NCI-H446 treated with DMSO at 0.1 percent for 48 hours (cell line): ENCODE results near the gene RBMS2.

Experiments used
- DNase-seq: peaks from one replicate; lab custom pipeline; 2025; lab: John Stamatoyannopoulos, UW

Gene RBMS2

DNA sequence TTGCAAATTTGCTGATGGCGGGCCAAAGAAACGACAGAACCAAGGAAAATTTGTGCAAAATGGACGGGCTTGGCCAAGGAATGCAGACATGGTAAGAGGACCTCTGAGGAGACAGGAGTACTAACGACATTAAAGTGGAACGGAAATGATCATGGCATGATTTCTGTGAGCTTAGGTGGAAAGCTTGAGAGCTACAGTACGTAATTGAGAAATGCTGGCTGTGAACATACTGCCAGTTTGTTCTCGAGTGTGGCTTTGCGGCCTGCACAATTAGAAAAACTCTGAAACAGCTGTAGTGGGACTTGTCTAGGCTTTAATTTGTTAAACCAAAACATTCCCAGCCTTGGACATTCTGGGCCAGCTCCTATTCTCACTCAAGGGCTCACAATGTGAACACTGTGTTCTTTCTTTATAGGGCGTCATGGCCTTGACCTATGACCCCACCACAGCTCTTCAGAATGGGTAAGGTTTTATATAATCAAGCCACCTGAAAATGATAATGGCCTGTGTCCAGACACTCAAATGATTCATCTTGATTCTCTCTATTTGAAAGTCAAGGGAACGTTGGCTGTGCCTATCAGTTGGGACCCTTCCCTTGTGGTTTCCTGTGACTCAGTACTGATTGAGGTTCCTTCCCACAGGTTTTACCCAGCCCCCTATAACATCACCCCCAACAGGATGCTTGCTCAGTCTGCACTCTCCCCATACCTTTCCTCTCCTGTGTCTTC lies 60.0 kb downstream of the RBMS2 start:
- DNase-seq = no peak

GRCh38 chr12:56585098-56585497 lies 63.5 kb downstream of the RBMS2 start:
- no peak for DNase-seq

GRCh38 chr12:56589783-56590182 lies 68.2 kb downstream of the RBMS2 start:
- DNase-seq = no peak

DNA sequence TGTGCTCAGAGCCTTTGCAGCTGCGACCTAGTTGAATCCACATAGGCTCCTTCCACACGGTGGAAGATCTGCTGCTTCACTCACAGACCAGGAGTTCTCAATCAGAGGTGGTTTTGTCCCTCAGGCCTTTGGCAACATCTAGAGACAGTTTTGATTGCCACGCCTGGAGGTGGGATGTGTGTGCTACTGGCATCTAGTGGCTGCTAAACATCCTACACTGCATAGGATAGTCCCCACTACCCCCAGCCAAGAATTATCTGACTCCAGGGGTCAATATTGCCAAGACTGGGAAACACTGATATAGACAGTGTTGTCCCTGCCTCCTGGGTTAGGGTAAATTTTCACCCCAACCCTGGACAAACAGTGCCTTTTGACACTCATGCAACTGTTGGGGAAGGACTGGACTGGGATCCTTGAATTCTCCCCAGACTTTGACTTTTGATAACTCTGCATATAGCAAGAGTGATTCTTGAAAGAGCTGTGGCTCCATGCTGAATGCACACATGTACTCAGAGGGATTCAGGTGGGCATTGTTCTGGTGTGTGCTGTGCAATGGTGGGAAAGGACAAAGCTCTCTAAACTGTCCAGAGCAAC lies 68.7 kb downstream of the RBMS2 start:
- peak; percentile 0 for DNase-seq

GRCh38 chr12:56591126-56591525 lies 69.5 kb downstream of the RBMS2 start:
- DNase-seq = no peak

DNA sequence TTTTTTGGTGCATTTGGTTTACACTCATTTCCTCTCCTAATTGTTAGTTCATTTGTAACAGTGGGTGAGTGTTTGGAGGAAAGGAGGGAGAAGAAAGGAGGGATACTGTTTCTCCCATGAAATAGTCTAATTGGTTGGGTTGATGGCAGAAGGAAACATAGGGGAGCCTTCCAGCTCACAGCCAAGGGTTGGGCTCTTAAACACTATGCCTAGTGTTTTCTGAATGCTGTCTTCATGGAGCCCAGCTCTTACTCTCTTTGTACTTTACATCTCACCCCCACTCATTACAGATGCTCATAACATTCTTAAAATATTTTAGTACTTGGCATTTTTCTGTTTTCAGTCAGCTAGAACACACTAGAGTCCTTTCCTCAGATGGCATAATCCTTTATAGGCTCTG lies 70.3 kb downstream of the RBMS2 start:
- no peak for DNase-seq

GRCh38 chr12:56593909-56594621 lies 72.4 kb downstream of the RBMS2 start:
- peak; percentile 13 for DNase-seq

GRCh38 chr12:56596815-56597214 lies 75.2 kb downstream of the RBMS2 start:
- DNase-seq = no peak

GRCh38 chr12:56599041-56599440 lies 77.4 kb downstream of the RBMS2 start:
- DNase-seq = no peak

DNA sequence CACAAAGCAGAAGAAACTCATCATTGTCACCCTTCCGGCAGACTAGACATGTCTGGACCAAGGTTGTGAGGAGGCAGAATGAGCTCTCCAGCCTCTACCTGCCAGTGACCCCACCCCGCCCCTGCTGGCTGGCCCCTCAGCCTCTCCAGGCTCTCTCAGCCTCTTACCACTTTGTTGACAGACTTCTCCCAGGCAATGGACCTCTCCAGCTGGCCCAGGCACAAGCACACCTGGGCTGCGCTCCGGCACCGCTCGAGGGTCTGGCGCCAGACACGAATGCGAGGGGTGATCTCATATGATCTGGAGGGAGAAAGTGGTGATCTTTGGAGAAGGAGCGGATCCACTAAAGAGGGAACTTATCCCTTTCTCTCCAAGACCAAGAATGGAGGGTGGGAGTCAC lies 78.2 kb downstream of the RBMS2 start:
- no peak for DNase-seq

DNA sequence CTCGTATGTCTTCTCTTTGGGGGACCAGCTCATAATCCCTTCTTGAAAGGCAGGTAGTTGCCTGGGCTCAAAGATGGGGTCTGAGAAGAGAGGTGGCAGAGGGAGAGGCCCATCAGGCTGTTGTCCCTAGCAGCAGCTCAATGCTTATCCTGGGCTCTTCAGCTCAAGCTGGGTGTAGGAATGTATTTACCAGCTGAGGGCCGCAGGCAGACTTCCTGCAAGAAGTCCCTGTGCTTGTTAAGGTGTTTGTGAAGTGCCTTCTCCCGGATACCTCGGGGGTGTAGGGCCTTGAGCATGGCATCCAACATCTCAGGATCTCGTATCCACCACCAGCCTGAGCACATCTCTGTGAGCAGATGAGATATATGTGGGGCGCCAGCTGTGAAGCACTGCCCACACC lies 79.1 kb downstream of the RBMS2 start:
- DNase-seq = no peak

GRCh38 chr12:56601503-56601902 lies 79.9 kb downstream of the RBMS2 start:
- no peak for DNase-seq

GRCh38 chr12:56602239-56602638 lies 80.6 kb downstream of the RBMS2 start:
- no peak for DNase-seq

DNA sequence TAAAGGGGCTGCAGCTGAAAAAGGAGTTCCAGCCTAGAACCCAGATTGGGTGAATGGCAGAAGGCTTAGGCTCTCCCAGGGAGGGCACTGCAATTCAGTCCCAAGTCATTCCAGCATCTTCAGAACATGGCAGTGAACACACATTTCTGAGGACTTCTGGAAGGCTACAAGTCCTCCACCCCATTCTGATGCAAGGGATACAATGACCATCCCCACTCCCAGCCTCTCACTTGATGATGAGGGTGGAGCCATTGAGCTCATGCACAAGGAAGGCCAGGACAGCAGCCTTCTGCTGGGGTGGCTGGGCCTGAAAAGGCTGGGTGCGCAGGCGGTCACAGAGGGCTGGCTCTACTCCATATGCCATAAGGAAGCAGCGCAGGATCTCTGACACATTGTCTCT lies 82.7 kb downstream of the RBMS2 start:
- DNase-seq = no peak

DNA sequence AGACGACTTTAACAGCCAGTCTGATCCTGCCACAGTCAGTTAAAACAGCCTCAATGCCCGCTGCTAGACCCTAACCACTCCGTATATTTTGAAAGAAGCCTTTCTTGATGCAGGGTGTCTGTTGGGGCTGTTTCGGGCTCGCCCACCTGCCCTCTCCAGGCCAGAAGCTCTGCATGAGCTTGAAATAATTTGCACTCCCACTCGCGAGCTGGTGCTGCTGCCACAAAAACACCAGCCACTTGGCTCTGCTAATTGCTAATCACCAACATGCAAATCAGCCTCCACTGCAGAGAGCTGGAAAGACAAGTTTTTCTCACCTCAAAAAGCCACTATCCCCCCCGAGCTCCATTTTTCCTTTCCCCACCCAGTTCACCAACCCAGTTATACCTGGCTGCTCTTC lies 93.0 kb downstream of the RBMS2 start:
- DNase-seq = no peak

GRCh38 chr12:56616244-56616643 lies 94.6 kb downstream of the RBMS2 start:
- no peak for DNase-seq

DNA sequence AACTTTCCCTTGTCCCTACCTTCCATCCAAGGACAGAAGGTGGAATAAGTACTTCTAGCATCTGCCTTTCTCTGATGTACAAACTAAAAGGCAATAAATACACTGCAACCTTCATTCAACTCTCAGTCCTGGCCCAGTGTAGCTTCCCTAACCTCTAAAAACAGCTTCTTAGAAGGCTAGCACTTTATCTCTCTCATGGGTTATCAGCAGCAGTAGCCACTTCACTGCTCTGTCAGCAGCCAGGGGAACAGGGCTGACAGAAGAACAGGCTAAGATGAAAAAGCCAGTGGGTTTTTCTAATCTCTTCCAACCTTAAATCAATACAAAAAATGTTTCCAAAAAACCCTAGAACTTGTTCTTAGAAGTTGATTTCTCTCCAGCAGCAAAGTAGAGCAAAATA lies 95.3 kb downstream of the RBMS2 start:
- no peak for DNase-seq

DNA sequence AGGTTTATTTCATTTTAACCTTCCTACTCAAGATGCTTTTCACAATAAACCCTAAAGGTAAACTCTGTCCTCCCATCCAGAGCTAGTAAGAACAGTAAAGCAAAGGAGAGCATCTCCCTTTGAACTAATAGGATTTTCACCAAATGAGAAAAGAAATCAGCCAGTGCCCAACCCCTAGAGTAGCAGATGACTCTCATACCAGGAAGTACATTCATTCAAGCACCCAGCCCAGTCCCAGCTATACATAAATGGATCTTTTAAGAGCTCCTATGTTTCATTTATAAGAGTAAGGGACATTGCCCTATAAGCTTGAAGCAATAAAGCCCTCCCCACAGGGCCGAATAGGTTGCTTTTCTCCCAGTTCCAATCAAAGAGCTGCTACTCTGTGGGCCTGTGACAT lies 100.9 kb downstream of the RBMS2 start:
- DNase-seq = no peak

GRCh38 chr12:56626701-56627100 lies 105.1 kb downstream of the RBMS2 start:
- no peak for DNase-seq

DNA sequence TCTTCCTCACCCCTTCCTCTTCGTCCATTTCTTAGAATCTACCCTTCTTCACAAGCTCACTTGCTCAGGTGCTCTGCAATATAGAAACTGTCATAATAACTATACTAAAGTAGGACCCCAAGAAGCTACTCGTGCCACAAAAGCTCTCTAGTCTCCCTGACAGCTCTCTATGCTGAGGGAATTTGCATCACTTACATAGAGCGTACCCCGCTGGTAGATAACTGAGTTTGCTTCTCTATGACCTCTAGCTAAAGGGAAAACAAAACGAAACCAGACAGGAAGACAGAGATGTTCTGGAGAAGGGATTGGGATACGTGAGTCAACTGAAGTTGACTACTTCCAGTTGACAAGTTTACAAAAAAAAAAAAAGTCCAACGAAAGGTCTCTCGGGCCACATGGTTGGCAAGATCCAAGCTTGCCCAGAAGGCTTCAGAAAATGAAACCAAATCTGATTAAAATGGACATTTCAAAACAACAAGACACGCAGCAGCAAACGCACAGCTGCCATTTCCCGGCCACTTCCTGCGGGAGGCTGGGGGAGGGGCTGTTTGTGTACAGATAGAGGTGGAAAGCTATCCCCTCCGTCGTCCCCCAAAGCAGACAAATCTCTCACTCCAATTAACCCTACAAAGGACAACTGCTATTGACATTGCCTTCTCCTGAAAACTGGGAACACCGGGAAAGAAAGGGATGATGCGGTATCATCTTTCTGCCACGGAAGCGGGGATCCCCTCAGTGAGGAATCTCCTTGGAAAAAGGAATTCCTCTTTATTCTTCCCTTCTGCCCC lies 107.2 kb downstream of the RBMS2 start:
- no peak for DNase-seq

DNA sequence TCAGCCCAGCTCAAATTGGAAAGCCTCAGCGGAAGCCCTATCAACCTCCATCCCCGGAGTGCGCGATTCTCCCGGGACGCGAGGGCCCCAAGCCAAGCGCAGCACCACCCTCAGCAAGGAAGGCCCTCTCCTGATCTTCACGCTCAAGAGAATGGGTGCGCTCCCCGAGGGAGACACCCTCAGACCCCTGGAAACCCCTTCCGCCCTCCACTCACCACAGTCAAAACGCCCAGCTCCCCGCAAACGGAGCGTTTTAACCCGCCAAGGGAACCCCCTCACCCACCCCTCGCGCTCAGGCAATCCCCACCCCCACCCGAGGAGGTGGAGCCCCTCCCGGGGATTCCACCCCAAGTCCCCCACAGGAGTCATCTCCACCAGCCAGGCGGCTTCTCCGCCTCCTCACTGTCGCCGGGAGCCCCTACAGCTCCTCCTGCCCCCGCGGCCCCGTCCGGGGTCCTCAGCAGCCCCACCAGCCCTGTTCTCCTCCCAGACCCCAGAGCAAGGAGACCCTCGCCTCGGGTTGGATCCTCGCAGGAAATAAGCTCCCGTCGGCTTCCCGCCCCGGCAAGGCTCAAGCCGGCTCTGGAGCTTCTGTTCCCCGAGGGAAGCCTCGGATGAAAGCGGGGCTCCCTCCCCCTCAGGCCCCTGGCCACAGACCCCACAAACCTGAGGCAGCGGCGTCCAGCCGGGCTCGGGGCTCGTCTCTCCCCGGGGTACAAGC lies 108.0 kb downstream of the RBMS2 start:
- DNase-seq = no peak

DNA sequence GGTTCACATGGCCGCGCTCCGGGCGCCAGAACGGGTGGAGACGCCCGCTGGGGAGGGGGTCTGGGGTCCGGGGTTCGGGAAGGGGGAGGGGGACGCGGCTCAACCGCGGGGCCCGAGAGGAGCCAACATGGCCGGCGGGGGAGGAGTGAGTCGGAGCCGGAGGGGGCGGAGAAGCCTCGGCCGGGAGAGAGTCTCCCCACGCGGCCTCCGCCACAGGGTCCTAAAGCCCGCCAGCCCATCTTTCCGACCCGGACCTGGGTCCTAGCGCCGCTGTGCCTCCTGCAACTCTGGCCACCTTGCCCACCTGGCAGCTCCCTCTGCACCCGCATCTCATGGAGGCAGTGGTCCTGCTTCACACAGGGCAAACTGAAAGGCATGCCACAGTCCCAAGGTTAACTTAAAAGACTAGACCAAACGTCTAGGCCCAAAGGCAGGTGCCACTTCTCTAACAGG lies 108.6 kb downstream of the RBMS2 start, which contains the start of gene BAZ2A:
Gene BAZ2A (minus strand): TSS at position 147 of the 453 bp plus-strand sequence. CDS start 12,796 bp downstream, outside the sequence.
- DNase-seq = peak; percentile 38
